Caco-2 (cell line): ENCODE measurements around the gene ERAL1. TPM values are rescaled to one million over a fixed set of nuclear protein-coding genes. Genes with fewer than 3 reads are reported as not detected.
"Not testable (repeated sequence)": the region's sequence is repeated elsewhere in the genome, so short reads cannot be mapped to it uniquely, and the experiment has no call there.

Experiments
- BruUV-seq: library from RNA; stranded (reverse); fragments of 400-500 nt; replicated peaks from 2 replicates; lab custom pipeline; 2021; lab: Mats Ljungman, UMichigan
- CTCF ChIA-PET: fragments of 300-600 bp; sonication (Branson Sonifier 250); formaldehyde crosslinking; loops from one replicate; lab custom pipeline; 2022; ENCODE audit warnings: antibody characterized with exemption; lab: Charles Lee
- POLR2A ChIA-PET: fragments of 300-600 bp; sonication (Branson Sonifier 250); formaldehyde crosslinking; loops from one replicate; lab custom pipeline; 2022; ENCODE audit warnings: antibody characterized with exemption; lab: Charles Lee
- DNase-seq, 2 experiments: peaks; one replicate each; pipeline versions ENCODE4 v3.0.0 to v3.0.0-alpha.2; 2020 to 2022
- H3K27me3 ChIP-seq: replicated peaks from 2 replicates; pipeline ENCODE4 v1.6.0; 2011; ENCODE audit warnings: low read length; ENCODE audit not compliant: control insufficient read depth, insufficient read depth
- H3K36me3 ChIP-seq: 2 replicates; pipeline ENCODE4 v1.5.1; 2011; ENCODE audit warnings: low read length; ENCODE audit not compliant: control insufficient read depth, insufficient read depth
- H3K4me1 ChIP-seq: fragments of 250-450 bp; sonication (Bioruptor Pico); 2 replicates; pipeline ENCODE4 v1.5.1; 2020; ENCODE audit warnings: mild to moderate bottlenecking
- H3K4me3 ChIP-seq: 2 replicates; pipeline ENCODE4 v1.5.1; 2011; ENCODE audit warnings: low read depth, mild to moderate bottlenecking, control low read depth, low read length
- H3K9me3 ChIP-seq: fragments of 250-450 bp; sonication (Bioruptor Pico); 2 replicates; pipeline ENCODE4 v1.5.1; 2020; ENCODE audit warnings: mild to moderate bottlenecking, moderate library complexity
- H3K27ac Mint-ChIP-seq: one replicate; pipeline ENCODE4 v1.8.0; 2022; ENCODE audit warnings: mixed read lengths; ENCODE audit not compliant: unreplicated experiment
- H3K27me3 Mint-ChIP-seq: one replicate; pipeline ENCODE4 v1.8.0; 2022; ENCODE audit warnings: mixed read lengths; ENCODE audit not compliant: insufficient read depth, unreplicated experiment
- H3K36me3 Mint-ChIP-seq: one replicate; pipeline ENCODE4 v1.8.0; 2022; ENCODE audit warnings: mild to moderate bottlenecking, mixed read lengths; ENCODE audit not compliant: insufficient read depth, unreplicated experiment
- H3K4me1 Mint-ChIP-seq: one replicate; pipeline ENCODE4 v1.8.0; 2022; ENCODE audit warnings: low read depth, mixed read lengths; ENCODE audit not compliant: unreplicated experiment
- H3K4me3 Mint-ChIP-seq: one replicate; pipeline ENCODE4 v1.8.0; 2022; ENCODE audit warnings: mild to moderate bottlenecking, moderate library complexity, mixed read lengths; ENCODE audit not compliant: unreplicated experiment
- H3K9me3 Mint-ChIP-seq: one replicate; pipeline ENCODE4 v1.8.0; 2022; ENCODE audit warnings: mixed read lengths; ENCODE audit not compliant: unreplicated experiment
- intact Hi-C: fragments of 100-400 bp; cut with micrococcal nuclease; formaldehyde crosslinking; loops from one replicate; pipeline ENCODE4 v1.10.0; 2022; ENCODE audit not compliant: unreplicated experiment
- total RNA-seq: library from RNA; stranded (reverse); gene quantifications from 2 replicates; pipeline ENCODE4 v1.2.3, GENCODE V29; 2022
- TF ChIP-seq, protein P1 (sequence below), 2 experiments: fragments of 200-600 bp in 1 of 2; IDR thresholded peaks; 1 replicate in 1 of 2; 2 replicates in 1 of 2; pipeline versions ENCODE4 v1.5.1 to v1.8.0; 2011 to 2022; ENCODE audit warnings: antibody characterized with exemption in 1 of 2, control low read depth in 1 of 2, inconsistent platforms in 1 of 2, low read depth in 1 of 2, low read length in 1 of 2, mild to moderate bottlenecking in 1 of 2, moderate library complexity in 1 of 2; ENCODE audit not compliant: insufficient read depth in 1 of 2, severe bottlenecking in 1 of 2, unreplicated experiment in 1 of 2

ERAL1 gene
- total RNA-seq, 1 experiment from 2014 or later, result 85.1 TPM

DNA sequence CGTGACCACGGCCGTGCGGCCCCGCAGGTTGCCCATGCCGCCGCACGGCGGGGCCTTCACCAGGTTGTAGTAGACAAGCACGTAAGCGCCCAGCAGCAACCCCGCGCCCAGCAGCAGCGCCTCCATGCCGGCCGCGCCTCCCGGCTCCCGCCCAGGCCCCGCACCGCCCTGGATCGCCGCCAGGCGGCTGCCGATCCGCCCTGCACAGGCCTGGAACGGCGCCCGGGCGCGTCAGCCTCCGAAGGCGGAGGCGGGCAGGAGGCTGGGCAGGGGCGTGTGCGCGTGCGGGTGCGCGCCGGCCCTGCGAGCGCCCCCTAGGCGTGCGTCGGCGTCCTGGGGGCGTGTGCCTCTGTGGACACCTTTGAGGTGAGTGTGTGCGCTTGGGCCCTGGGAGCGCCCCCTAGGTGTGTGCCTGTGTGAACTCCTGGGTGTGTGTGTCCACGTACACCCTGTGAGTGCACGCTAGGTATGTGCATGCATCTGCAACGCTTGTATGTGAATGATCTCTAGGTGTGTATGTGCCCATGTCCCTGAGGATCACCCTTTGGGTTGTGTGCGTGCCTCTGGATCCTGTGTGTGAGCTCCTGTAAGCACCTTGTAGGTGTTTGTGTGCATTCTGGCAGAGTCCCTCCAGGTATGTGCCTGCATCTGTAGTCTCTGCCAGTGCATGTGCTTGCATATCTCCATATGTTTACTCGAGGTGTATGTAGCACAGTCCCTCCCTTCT is 48.2 kb downstream of the ERAL1 start, which contains the start of gene DHRS13:
Gene DHRS13, minus strand, starts transcription at position 261 of the 727 bp plus-strand sequence. Its CDS starts 135 bp downstream, at position 126.
- ChIA-PET CTCF (interaction anchor here (0.6 to 2.2 kb wide), 6 partner anchors 10 to 176 kb away, joined by 3 to 19 read pairs (median 4); partner anchors contain the start of genes PHF12 and TLCD1), POLR2A (interaction anchor here (0.8 to 0.9 kb wide), 2 partner anchors 49 to 175 kb away, joined by 3 read pairs; no protein-coding TSS in a partner anchor)
- H3K36me3 ChIP-seq, result peaks cover 2% of the 10 kb centered on the region
- H3K4me1 Mint-ChIP-seq, result peaks cover 24% of the 10 kb centered on the region
- no peaks in the 10 kb centered on the region for H3K27me3 ChIP-seq
- peaks cover 51% of the 10 kb centered on the region for H3K36me3 Mint-ChIP-seq
- no peaks in the 10 kb centered on the region for H3K27me3 Mint-ChIP-seq
- H3K9me3 Mint-ChIP-seq, result no peaks in the 10 kb centered on the region
- TF ChIP-seq, protein P1, sequence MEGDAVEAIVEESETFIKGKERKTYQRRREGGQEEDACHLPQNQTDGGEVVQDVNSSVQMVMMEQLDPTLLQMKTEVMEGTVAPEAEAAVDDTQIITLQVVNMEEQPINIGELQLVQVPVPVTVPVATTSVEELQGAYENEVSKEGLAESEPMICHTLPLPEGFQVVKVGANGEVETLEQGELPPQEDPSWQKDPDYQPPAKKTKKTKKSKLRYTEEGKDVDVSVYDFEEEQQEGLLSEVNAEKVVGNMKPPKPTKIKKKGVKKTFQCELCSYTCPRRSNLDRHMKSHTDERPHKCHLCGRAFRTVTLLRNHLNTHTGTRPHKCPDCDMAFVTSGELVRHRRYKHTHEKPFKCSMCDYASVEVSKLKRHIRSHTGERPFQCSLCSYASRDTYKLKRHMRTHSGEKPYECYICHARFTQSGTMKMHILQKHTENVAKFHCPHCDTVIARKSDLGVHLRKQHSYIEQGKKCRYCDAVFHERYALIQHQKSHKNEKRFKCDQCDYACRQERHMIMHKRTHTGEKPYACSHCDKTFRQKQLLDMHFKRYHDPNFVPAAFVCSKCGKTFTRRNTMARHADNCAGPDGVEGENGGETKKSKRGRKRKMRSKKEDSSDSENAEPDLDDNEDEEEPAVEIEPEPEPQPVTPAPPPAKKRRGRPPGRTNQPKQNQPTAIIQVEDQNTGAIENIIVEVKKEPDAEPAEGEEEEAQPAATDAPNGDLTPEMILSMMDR (IDR thresholded peaks at IDR 0.05; ENCODE audit: insufficient read depth in 1 of 2, low read depth in 1 of 2, low read length in 1 of 2, severe bottlenecking in 1 of 2, unreplicated experiment in 1 of 2), result peak; percentile 97 to 98
- peak within 1 kb of the TSS; percentile 72 for H3K4me3 ChIP-seq
- intact Hi-C loops, result loop anchor here (2.0 kb wide), 1 partner anchor 46 kb away; no protein-coding TSS in a partner anchor
- peak; percentile 95 to 99 for DNase-seq
- no TSS peak for BruUV-seq
- peak within 1 kb of the TSS; percentile 76 for H3K27ac Mint-ChIP-seq
- H3K4me3 Mint-ChIP-seq, result peak within 1 kb of the TSS; percentile 81
- H3K4me1 ChIP-seq, result peaks cover 11% of the 10 kb centered on the region
- no peaks in the 10 kb centered on the region for H3K9me3 ChIP-seq

DNA sequence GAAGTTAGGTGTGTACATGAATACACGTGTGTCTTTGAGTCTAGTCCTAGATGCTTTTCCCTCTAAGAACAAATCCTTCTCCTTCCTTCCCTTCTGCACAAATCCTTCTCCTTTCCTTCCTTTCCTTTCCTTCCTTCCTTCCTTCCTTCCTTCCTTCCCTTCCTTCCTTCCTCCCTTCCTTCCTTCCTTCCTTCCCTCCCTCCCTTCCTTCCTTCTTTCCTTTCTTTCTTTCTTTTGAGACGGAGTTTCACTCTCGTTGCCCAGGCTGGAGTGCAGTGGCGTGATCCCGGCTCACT is 48.7 kb downstream of the ERAL1 start:
- H3K36me3 ChIP-seq, H3K4me1 ChIP-seq, POLR2A ChIA-PET, H3K9me3 ChIP-seq, H3K27me3 ChIP-seq, DNase-seq, H3K27me3 Mint-ChIP-seq, H3K9me3 Mint-ChIP-seq, H3K4me3 ChIP-seq, BruUV-seq: not testable (repeated sequence)
- H3K27ac Mint-ChIP-seq, result peak overlapping the region; percentile 27
- intact Hi-C loops, result loop anchor here (2.0 kb wide), 1 partner anchor 45 kb away; no protein-coding TSS in a partner anchor
- CTCF ChIA-PET, result interaction anchor here (2.1 to 2.2 kb wide), 3 partner anchors 9 to 176 kb away, joined by 4 to 19 read pairs (median 15); partner anchors contain the start of gene TLCD1
- peak overlapping the region; percentile 81 for H3K4me3 Mint-ChIP-seq
- peaks cover 50% of the 10 kb centered on the region for H3K36me3 Mint-ChIP-seq
- H3K4me1 Mint-ChIP-seq, result peaks cover 24% of the 10 kb centered on the region

DNA sequence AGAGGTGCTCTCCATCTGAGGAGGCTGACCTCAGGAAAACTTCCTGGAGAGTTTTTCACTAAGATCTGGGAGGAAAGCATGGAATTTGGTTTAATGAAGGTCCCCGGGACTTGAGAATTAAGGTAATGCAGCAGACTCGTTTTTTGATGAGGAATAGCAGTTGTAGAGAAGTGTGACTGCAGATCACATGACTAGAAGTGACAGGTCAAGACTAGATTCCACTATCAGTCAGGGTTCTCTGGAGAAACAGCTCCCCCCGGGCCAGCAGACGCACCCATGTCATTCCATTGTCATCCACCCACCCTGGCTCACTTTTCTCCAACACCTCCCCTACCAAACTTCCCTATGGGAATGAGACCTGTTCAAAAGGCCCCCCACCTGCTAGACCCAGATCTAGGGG is 50.0 kb downstream of the ERAL1 start:
- POLR2A ChIA-PET, result no interaction called here
- CTCF ChIA-PET, result no interaction called here
- no peak for DNase-seq
- H3K36me3 ChIP-seq, result peaks cover 2% of the 10 kb centered on the region
- peaks cover 9% of the 10 kb centered on the region for H3K4me1 ChIP-seq
- Mint-ChIP-seq H3K4me3 (no peak overlapping the region), H3K27ac (no peak overlapping the region), H3K4me1 (peaks cover 24% of the 10 kb centered on the region), H3K36me3 (peaks cover 61% of the 10 kb centered on the region), H3K27me3 (no peaks in the 10 kb centered on the region), H3K9me3 (no peaks in the 10 kb centered on the region)
- no peaks in the 10 kb centered on the region for H3K9me3 ChIP-seq
- BruUV-seq, result no TSS peak
- intact Hi-C loops, result no loop called here
- H3K27me3 ChIP-seq, result no peaks in the 10 kb centered on the region
- H3K4me3 ChIP-seq, result no peak overlapping the region
- TF ChIP-seq, protein P1 (IDR thresholded peaks at IDR 0.05; ENCODE audit: insufficient read depth in 1 of 2, low read depth in 1 of 2, low read length in 1 of 2, severe bottlenecking in 1 of 2, unreplicated experiment in 1 of 2), result no peak
